GM19328 (cell line): ENCODE results near the gene SS18.
A peak's percentile ranks its signal among the peaks of the same experiment; 100 is the strongest.
"Not testable (repeated sequence)": the region's sequence is repeated elsewhere in the genome, so short reads cannot be mapped to it uniquely, and the experiment has no call there.

Experiments used
- ATAC-seq: cut with Tn5 transposase; IDR thresholded peaks from one replicate; pipeline ENCODE4 v1.9.1; 2021; ENCODE audit warnings: mild to moderate bottlenecking, moderate library complexity; ENCODE audit not compliant: unreplicated experiment

Gene SS18

GRCh38 chr18:26090130-26091046 lies at the start of gene SS18:
Gene SS18, minus strand, starts transcription at chr18:26090613. Its CDS starts 44 bp downstream, at chr18:26090569.
- peak; percentile 69 for ATAC-seq

GRCh38 chr18:26135548-26135947 lies 45.1 kb upstream of the SS18 start:
- ATAC-seq: no peak

- ATAC-seq: no peak
Measured at GRCh38 chr18:26134107-26134506, 43.7 kb upstream of the SS18 start.

- ATAC-seq: no peak
Measured at GRCh38 chr18:26133652-26134051, 43.2 kb upstream of the SS18 start, which contains the start of gene PSMA8. Gene PSMA8, plus strand, starts transcription at chr18:26133869. Its CDS starts 97 bp downstream, at chr18:26133966.

GRCh38 chr18:26128192-26128591 lies 37.8 kb upstream of the SS18 start:
- ATAC-seq: not testable (repeated sequence)

- ATAC-seq: no peak
Measured at GRCh38 chr18:26127786-26128185, 37.4 kb upstream of the SS18 start.

- ATAC-seq: not testable (repeated sequence)
Measured at GRCh38 chr18:26121994-26122393, 31.6 kb upstream of the SS18 start.

- no peak for ATAC-seq
Measured at GRCh38 chr18:26121476-26121875, 31.1 kb upstream of the SS18 start.

- no peak for ATAC-seq
Measured at GRCh38 chr18:26119246-26119645, 28.8 kb upstream of the SS18 start.

GRCh38 chr18:26104035-26104434 lies 13.6 kb upstream of the SS18 start:
- ATAC-seq: no peak

GRCh38 chr18:26103579-26103978 lies 13.2 kb upstream of the SS18 start:
- no peak for ATAC-seq

- no peak for ATAC-seq
Measured at GRCh38 chr18:26097563-26097962, 7.2 kb upstream of the SS18 start.

GRCh38 chr18:26096852-26097251 lies 6.4 kb upstream of the SS18 start:
- no peak for ATAC-seq

GRCh38 chr18:26091047-26091630 lies 726 bp upstream of the SS18 start:
- ATAC-seq: peak; percentile 41

GRCh38 chr18:26089293-26090129 lies 902 bp downstream of the SS18 start:
- ATAC-seq: peak; percentile 10

GRCh38 chr18:26088487-26088886 lies 1.9 kb downstream of the SS18 start:
- ATAC-seq: no peak

- ATAC-seq: no peak
Measured at GRCh38 chr18:26086959-26087358, 3.5 kb downstream of the SS18 start.

- no peak for ATAC-seq
Measured at GRCh38 chr18:26085056-26085455, 5.4 kb downstream of the SS18 start.

GRCh38 chr18:26083099-26083498 lies 7.3 kb downstream of the SS18 start:
- no peak for ATAC-seq

- ATAC-seq: no peak
Measured at GRCh38 chr18:26082475-26082874, 7.9 kb downstream of the SS18 start.

- no peak for ATAC-seq
Measured at GRCh38 chr18:26074246-26074645, 16.2 kb downstream of the SS18 start.
